ENCODE data around the gene NOG.

The NOG gene

DNA sequence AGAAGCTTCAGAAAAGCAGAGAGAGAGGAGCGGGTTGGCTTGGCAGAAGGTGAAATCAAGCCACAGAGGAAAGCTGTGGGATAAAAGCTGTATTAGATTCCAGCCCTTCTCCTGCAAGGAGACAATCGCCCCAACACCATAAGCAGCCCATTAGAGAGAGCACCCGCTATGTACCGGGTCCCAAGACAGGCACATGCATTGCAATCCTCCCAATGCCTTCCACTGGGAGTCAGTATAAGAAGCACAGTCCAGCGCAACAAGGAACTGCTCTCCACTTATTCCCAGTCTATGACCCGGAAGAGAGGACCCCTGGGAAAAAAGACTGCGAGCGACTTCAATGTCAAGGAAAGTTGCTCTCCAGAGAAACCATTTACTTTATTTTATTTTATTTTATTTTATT, 43.8 kb downstream of the NOG start:
- no peaks in the 10 kb centered on the region for H3K9me3 Mint-ChIP-seq
- no peak overlapping the region for H3K4me3 Mint-ChIP-seq
- peaks cover 8% of the 10 kb centered on the region for H3K4me1 Mint-ChIP-seq
- DNase-seq (no peak), ATAC-seq (no peak)
- H3K36me3 Mint-ChIP-seq (ENCODE audit: low read depth) = no peaks in the 10 kb centered on the region
- no peaks in the 10 kb centered on the region for H3K27me3 Mint-ChIP-seq
- no peak overlapping the region for H3K27ac Mint-ChIP-seq

DNA sequence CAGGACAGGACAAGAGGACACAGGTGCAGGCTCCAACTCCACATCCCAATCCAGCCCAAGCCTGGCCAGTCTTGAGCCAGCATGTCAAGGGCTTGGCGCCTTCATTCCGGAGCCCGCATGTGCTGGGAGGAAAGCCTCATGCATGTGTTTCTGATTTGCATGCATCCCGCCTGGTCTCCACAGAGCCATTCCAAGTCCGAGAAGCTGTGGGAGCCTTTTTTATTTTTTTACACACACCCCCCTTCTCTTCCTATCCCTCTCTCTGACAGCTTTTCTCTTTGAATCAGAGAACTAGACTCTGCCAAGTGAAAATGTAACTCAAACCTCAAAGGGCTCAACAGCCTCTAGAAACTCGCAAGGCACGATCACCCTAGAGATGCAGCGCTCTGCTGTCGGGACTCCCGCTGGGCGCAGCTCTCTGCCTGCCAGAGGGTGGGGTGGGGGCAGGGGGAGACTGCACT, 45.1 kb downstream of the NOG start:
- DNase-seq (no peak), ATAC-seq (no peak)
- no peak overlapping the region for H3K4me3 Mint-ChIP-seq
- H3K4me1 Mint-ChIP-seq = peaks cover 8% of the 10 kb centered on the region
- no peaks in the 10 kb centered on the region for H3K9me3 Mint-ChIP-seq
- H3K27ac Mint-ChIP-seq = no peak overlapping the region
- no peaks in the 10 kb centered on the region for H3K27me3 Mint-ChIP-seq
- no peaks in the 10 kb centered on the region for H3K36me3 Mint-ChIP-seq (ENCODE audit: low read depth)

DNA sequence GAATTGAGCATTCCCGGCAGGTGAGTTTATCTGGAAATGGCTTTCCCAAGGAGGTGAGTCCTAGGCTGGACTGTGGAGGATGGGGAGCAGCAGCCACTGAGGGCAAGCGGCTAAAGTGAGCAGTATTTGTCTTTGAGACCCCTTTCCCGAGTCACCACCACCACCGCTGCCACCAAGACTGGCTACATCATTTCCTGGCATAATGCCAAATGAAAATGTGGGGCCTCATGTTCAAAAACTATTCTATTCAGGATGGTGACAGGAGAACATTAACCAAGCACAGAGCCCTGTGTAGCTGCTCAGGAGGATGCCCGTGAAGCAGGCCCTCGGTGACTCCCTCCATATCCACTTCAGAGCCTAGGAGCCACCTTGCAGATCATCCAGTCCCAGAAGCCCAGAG, 46.0 kb downstream of the NOG start:
- Mint-ChIP-seq H3K4me3 (no peak overlapping the region), H3K36me3 (ENCODE audit: low read depth) (no peaks in the 10 kb centered on the region), H3K4me1 (peaks cover 8% of the 10 kb centered on the region), H3K27me3 (no peaks in the 10 kb centered on the region), H3K27ac (no peak overlapping the region), H3K9me3 (no peaks in the 10 kb centered on the region)
- DNase-seq = no peak
- ATAC-seq = no peak

DNA sequence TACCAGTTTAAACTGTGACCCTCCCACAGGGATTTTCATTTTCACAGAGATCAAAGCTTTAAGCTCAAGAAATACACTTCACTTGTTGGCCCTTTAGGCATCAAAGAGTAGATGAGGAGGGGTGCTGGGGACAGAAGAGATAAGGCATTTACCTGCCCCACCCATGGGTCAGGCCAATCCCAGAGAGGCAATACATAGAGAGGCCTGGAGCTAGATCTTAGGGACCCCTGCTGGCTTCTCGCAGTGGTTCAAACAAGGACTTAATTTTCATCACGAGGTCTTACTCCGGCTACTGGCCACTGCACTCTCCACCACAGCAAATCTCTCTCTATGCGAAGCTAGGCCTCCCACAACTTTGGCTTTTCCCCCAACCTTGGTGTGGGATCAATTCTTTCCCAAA, 46.6 kb downstream of the NOG start:
- H3K9me3 Mint-ChIP-seq = no peaks in the 10 kb centered on the region
- H3K4me3 Mint-ChIP-seq = no peak overlapping the region
- no peaks in the 10 kb centered on the region for H3K36me3 Mint-ChIP-seq (ENCODE audit: low read depth)
- ATAC-seq (no peak), DNase-seq (no peak)
- peaks cover 8% of the 10 kb centered on the region for H3K4me1 Mint-ChIP-seq
- no peak overlapping the region for H3K27ac Mint-ChIP-seq
- no peaks in the 10 kb centered on the region for H3K27me3 Mint-ChIP-seq

DNA sequence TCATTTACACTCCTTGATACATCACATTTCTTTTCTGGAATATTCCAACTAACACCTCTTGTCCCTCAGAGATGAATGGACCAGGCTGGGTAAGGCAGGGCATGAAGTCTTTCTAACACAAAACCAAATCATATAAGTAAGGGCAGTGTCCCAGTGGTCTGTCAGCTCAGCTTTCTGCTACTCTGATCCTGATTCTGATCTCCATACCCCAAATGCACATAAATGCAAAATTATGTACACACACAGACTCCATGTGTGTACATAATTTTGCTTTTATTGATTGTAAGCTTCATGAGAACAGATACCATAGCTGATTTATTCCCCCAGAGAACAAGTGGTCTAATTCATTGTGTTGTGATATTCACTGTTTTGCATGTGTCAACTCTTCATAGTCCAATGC, 47.9 kb downstream of the NOG start:
- H3K4me3 Mint-ChIP-seq = no peak overlapping the region
- no peak for DNase-seq
- H3K9me3 Mint-ChIP-seq = no peaks in the 10 kb centered on the region
- peaks cover 2% of the 10 kb centered on the region for H3K4me1 Mint-ChIP-seq
- no peak for ATAC-seq
- H3K27me3 Mint-ChIP-seq = no peaks in the 10 kb centered on the region
- no peaks in the 10 kb centered on the region for H3K36me3 Mint-ChIP-seq (ENCODE audit: low read depth)
- H3K27ac Mint-ChIP-seq = no peak overlapping the region

DNA sequence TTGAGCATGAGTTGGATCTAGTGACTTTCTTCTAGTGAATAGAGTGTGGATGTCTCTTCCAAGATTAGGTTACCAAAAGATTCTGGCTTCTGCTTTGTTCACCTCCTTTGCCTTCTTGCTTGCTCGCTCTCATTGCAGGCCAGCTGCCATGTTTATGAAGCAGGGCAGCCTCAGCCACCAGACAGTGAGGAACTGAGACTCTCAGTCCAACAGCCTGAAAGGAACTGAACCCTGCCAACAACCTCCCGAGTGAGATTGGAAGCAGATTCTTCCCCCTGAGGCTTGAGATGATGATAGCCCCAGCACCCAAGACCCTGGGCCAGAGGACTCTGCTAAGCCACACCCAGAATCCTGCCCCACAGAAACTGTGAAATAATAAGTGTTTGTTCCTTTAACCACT, 48.4 kb downstream of the NOG start:
- no peaks in the 10 kb centered on the region for H3K9me3 Mint-ChIP-seq
- peaks cover 2% of the 10 kb centered on the region for H3K4me1 Mint-ChIP-seq
- H3K27ac Mint-ChIP-seq = no peak overlapping the region
- H3K4me3 Mint-ChIP-seq = no peak overlapping the region
- no peak for ATAC-seq
- DNase-seq = no peak
- no peaks in the 10 kb centered on the region for H3K27me3 Mint-ChIP-seq
- H3K36me3 Mint-ChIP-seq (ENCODE audit: low read depth) = no peaks in the 10 kb centered on the region

DNA sequence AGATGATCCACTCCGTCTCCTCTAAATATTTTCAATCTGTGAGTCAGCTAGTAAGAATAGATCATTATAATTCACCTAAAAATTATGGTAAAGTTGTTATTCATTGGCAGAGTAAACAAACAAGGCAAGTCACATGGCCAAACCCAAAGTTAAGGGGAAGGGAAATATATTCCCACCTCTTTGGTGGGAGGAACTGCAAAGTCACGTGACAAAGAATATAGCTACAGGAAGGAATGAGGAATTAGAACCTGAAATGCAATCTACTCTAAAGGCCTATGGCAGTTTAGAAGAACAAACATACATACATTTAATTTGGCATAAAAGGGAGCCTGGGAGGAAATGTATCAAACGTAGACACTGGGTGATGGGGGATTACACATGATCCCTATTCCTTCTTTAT, 48.9 kb downstream of the NOG start:
- H3K4me3 Mint-ChIP-seq = no peak overlapping the region
- no peak overlapping the region for H3K27ac Mint-ChIP-seq
- H3K9me3 Mint-ChIP-seq = no peaks in the 10 kb centered on the region
- no peaks in the 10 kb centered on the region for H3K27me3 Mint-ChIP-seq
- no peaks in the 10 kb centered on the region for H3K36me3 Mint-ChIP-seq (ENCODE audit: low read depth)
- no peak for ATAC-seq
- peaks cover 2% of the 10 kb centered on the region for H3K4me1 Mint-ChIP-seq
- no peak for DNase-seq

All from activated naive CD8-positive, alpha-beta T cell treated with anti-CD3 and anti-CD28 coated beads, Interleukin-2, amount 50 U/mL, for 24 hours (primary cell).